Motor neuron (in vitro differentiated cells): ENCODE data around the gene FRMD6. TPM values are rescaled to one million over a fixed set of nuclear protein-coding genes. Genes with fewer than 3 reads are reported as not detected.

Experiments used
- ATAC-seq, 8 experiments: fragments of 200-7000 bp; cut with Tn5 transposase; replicated peaks in 6 of 8; 2 replicates each; pipeline ENCODE4 v1.8.0; 2021; ENCODE audit warnings: mild to moderate bottlenecking in 8 of 8, moderate library complexity in 8 of 8
- H3K27ac ChIP-seq, 2 donors: fragments of 250-450 bp; sonication (Bioruptor Pico); 2 replicates each; pipeline ENCODE4 v1.9.0; 2021; ENCODE audit warnings: antibody characterized with exemption in 2 of 2, mild to moderate bottlenecking in 2 of 2, moderate library complexity in 1 of 2
- H3K4me1 ChIP-seq, 2 donors: fragments of 250-450 bp; sonication (Bioruptor Pico); replicated peaks in 1 of 2; 2 replicates each; pipeline ENCODE4 v1.6.1; 2021; ENCODE audit warnings: antibody characterized with exemption in 2 of 2, mild to moderate bottlenecking in 2 of 2, moderate library complexity in 1 of 2
- H3K4me3 ChIP-seq, 5 donors: fragments of 250-450 bp; sonication (Bioruptor Pico); 2 replicates each; pipeline ENCODE4 v1.9.0; 2021; ENCODE audit warnings: antibody characterized with exemption in 5 of 5, mild to moderate bottlenecking in 5 of 5, moderate library complexity in 4 of 5
- WGBS, 10 experiments: fragments of 450-650 bp; shearing (Covaris generic); methylation state at CpG; one replicate each; pipeline ENCODE4 v1.0.0; 2022; 5-methylcytosine and 5-hydroxymethylcytosine counted together
- in situ Hi-C, 9 experiments: fragments of 400-800 bp; cut with MboI; loops; one replicate each; pipeline ENCODE4 v1.15.0; 2021; ENCODE audit warnings: low sequenced_read_pairs in 9 of 9, low pct_unique_long_range_greater_than_20kb in 2 of 9; ENCODE audit not compliant: unreplicated experiment in 9 of 9
- total RNA-seq, 8 experiments: library from RNA; unstranded; fragments of 300-600 nt; gene quantifications; 2 replicates each; pipeline versions ENCODE4 v1.2.3 to v1.2.4, GENCODE V29; 2022

The FRMD6 gene
- total RNA-seq, 8 experiments from 2014 or later = 2.8 to 129 (median 19.4) TPM

DNA sequence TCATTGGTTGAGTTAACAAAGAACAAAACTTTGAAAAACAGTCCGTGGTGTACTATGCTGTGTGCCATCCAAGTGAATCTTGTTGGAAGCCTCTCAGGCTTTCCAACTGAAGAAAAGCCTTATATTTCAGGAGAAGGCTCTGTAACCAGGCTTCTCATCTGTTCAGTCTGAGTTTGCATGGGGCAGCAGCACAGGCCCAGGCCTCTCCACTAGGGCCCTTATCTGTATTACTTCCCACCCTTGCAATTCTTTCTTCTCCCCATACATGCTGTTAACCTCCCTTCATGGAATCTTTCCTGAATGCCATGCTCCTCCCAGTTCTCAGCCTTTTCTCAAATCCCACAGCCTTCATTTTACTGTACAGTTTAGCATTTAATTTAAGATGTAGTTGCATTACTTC lies 28.3 kb downstream of the FRMD6 start:
- Histone ChIP-seq H3K4me3 (no peak overlapping the region), H3K4me1 (peaks cover 0 to 3% of the 10 kb centered on the region in 2 donors), H3K27ac (no peak overlapping the region)
- 56 to 100% (median 75%) methylated on average over 1 of the region's 1 CpG; no CpG with 5 or more reads in 3 of the 10 experiments for WGBS, 10 experiments
- ATAC-seq = peak in 2 of 8 experiments; percentile 32 to 50
- in situ Hi-C loops = no loop called here

DNA sequence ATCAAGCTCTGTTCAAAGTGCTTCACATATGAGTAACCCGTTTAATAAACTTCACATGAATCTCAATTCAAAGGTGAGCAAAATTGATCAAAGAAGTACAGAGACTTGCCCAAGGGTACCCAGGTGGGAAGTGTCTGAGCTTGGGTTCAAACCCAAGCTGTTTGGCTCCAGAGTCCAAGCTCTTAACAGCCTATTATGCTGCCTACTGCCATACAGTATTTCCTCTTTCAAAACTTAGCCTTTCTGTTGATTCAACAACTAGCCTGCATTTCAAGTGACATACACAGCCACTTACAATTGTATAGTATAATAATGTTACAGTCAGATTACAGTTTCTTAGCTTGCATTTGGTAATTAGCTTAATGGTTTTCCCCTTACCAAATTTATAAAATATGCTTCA lies 29.7 kb downstream of the FRMD6 start:
- Histone ChIP-seq H3K4me3 (no peak overlapping the region), H3K4me1 (peaks cover 0 to 3% of the 10 kb centered on the region in 2 donors), H3K27ac (no peak overlapping the region)
- in situ Hi-C loops = no loop called here
- 0 to 100% (median 84%) methylated on average over 1 of the region's 1 CpG; no CpG with 5 or more reads in 4 of the 10 experiments for WGBS, 10 experiments
- no peak for ATAC-seq

DNA sequence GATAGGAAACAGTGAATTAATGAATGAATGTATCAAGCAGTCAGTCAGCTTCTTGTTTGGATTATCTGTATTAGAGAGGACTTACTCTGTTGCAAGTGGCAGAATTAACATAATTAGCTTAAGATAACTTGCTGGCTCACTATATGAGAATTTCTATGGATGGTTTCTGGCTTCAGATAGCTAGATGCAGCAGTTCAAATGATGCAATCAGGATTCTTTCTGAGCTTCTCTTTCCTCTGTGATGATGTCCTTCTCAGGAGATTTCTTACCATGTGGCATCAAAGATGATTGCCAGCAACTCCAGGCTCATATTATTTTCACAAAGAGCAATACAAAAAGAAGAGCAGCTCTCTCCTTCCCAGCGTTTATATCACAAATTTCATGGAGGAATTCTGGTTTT lies 30.7 kb downstream of the FRMD6 start:
- no peaks in the 10 kb centered on the region for H3K4me1 ChIP-seq
- H3K4me3 ChIP-seq = no peak overlapping the region
- peak in 1 of 8 experiments; percentile 37 for ATAC-seq
- no peak overlapping the region for H3K27ac ChIP-seq
- 0 to 100% (median 88%) methylated on average over 1 of the region's 1 CpG; no CpG with 5 or more reads in 7 of the 10 experiments for WGBS, 10 experiments
- in situ Hi-C loops = no loop called here

DNA sequence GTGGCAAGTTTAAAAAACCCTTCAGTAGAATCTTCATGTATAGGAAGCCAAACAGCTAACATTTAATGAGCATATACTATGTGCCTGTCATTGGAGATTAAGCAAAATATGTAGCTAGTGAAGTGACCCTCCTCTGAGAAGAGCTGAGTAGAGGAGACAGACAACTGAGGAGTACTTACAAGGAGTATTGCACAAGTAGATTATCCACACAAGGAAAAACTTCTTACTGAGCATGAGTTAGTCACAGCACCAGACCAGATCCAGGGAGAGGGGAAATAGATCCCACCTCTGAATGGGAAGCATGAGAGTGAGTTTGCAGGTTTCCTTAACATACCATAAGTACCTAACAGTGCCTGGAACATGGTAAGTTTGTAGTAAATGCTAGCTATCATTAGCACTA lies 33.0 kb downstream of the FRMD6 start:
- H3K27ac ChIP-seq = no peak overlapping the region
- no peaks in the 10 kb centered on the region for H3K4me1 ChIP-seq
- in situ Hi-C loops = no loop called here
- ATAC-seq = no peak
- no peak overlapping the region for H3K4me3 ChIP-seq

DNA sequence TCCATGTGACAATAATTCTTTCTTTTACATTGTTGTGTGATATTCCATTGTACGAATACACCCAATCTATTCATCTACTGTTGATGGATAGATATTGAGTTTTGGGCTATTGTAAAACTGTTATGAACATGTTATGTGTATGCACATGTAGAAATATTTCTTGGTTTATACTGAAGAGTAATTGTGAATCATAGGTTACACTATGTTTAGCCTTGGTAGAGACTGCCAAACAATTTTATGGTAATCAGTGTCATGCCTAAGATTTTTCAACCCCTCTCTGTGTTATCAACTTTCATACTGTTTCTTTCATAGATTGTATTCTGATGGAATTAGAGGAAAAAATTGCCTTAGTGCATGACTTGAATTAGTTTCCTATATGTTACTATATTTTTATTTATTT lies 39.5 kb downstream of the FRMD6 start:
- in situ Hi-C loops = no loop called here
- H3K4me1 ChIP-seq = no peaks in the 10 kb centered on the region

DNA sequence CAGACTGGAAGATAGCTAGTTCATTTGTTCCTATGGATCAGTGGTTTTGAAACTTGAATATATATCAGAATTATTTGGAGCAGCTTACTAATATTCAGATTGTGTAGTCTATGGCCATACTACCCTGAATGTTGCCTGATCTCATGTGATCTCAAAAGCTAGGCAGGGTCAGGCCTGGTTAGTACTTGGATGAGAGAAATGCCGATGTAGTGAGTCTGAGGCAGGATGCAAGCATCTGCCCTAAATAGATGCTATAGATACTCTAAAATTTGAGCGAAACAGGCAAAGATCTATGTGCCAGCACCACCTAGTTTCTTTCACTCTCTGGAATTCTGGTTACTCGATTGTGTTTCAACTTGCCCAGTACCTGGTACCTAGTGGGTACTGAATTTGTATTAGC lies 40.9 kb downstream of the FRMD6 start:
- H3K27ac ChIP-seq = no peak overlapping the region
- 78 to 100% (median 100%) methylated on average over 1 to 3 of the region's 3 CpGs; no CpG with 5 or more reads in 1 of the 10 experiments for WGBS, 10 experiments
- H3K4me3 ChIP-seq = no peak overlapping the region
- no peaks in the 10 kb centered on the region for H3K4me1 ChIP-seq
- no peak for ATAC-seq
- in situ Hi-C loops = no loop called here

More for the DNA sequence above, 39.5 kb downstream of the FRMD6 start:
- Histone ChIP-seq H3K27ac (no peak overlapping the region), H3K4me3 (no peak overlapping the region)
- no peak for ATAC-seq
- WGBS, 10 experiments = 86 to 100% (median 100%) methylated on average over 1 of the region's 1 CpG; no CpG with 5 or more reads in 3 of the 10 experiments

DNA sequence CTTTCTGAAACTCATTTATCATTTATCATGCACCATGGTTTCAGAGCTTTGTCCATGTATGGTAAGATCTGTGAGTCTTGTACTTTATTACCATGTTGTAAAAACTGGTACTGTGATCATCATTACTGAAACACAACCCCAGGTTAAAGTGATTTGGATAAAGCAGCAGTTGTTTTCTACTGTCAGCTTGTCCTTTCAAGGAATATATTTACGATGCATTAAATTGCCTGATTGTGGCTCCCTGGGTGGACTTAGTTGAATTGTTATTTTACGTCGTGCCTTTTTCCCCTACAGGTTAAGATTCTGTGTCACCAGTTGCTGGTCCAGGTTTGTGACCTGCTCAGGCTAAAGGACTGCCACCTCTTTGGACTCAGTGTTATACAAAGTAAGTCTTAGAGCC lies 46.1 kb downstream of the FRMD6 start:
- 52 to 87% (median 69%) methylated on average over 1 to 3 of the region's 3 CpGs; no CpG with 5 or more reads in 2 of the 10 experiments for WGBS, 10 experiments
- Histone ChIP-seq H3K4me1 (no peaks in the 10 kb centered on the region), H3K4me3 (no peak overlapping the region), H3K27ac (no peak overlapping the region)
- ATAC-seq = peak in 1 of 8 experiments; percentile 37
- in situ Hi-C loops = no loop called here

DNA sequence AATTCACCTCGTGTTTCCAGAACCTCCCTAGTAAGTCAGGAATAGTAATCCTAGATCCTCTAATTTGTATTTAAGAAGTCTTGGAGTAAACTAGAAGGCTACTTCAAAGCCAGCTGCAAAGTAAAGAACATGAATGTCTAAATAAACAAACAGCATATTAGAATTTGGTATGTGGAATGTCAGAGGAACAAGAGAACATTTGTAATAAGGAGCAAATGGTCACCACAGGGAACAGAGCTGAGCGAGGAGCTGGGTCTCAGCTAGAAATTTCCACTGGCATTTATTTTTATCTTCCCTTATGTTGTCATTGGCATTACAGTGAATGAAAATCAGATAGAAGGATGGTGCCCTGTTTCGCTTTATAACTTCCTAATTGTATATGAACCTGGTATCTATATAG lies 50.2 kb downstream of the FRMD6 start:
- no peak overlapping the region for H3K4me3 ChIP-seq

DNA sequence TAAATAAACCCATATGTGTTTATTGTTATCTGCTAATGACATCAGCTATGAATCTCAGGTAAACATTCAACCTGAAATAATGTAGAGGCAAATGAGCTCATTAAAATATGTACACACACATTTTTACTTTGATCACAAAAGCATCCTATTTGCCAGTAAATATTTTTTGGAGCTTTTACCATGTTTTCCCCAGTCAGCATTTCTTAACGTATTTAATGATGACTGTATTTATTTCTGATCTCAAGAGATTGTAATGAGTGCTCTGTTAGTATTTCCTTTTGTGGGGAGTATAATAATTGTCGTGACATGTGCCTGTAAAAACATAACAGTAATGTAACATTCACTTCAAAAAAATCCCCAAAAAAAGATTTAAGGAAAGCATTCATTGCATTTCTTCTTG lies 52.1 kb downstream of the FRMD6 start:
- H3K4me3 ChIP-seq = no peak overlapping the region
- in situ Hi-C loops = no loop called here
- WGBS, 10 experiments = 20 to 100% (median 69%) methylated on average over 1 to 2 of the region's 2 CpGs
- no peak for ATAC-seq
- H3K4me1 ChIP-seq = peaks cover 0 to 2% of the 10 kb centered on the region in 2 donors
- H3K27ac ChIP-seq = no peak overlapping the region

More for the DNA sequence above, 50.2 kb downstream of the FRMD6 start:
- H3K27ac ChIP-seq = no peak overlapping the region
- ATAC-seq = no peak
- H3K4me1 ChIP-seq = peaks cover 0 to 2% of the 10 kb centered on the region in 2 donors
- WGBS, 10 experiments = 50 to 100% (median 80%) methylated on average over 1 to 3 of the region's 3 CpGs
- in situ Hi-C loops = no loop called here

DNA sequence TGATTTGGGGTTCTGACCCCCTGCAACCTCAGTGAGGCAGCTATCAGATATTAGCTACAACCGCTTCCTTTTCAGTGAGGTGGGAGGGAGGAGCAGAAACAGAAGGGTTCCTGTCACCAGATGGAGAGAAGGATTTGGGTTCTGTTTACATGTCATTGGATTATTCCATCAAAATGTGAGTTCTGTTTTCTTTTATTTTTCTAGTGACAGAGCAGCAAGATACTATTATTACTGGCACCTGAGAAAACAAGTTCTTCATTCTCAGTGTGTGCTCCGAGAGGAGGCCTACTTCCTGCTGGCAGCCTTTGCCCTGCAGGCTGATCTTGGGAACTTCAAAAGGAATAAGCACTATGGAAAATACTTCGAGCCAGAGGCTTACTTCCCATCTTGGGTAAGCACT lies 52.8 kb downstream of the FRMD6 start:
- H3K4me3 ChIP-seq = no peak overlapping the region
- H3K4me1 ChIP-seq = peaks cover 0 to 2% of the 10 kb centered on the region in 2 donors
- in situ Hi-C loops = no loop called here
- no peak overlapping the region for H3K27ac ChIP-seq
- peak in 1 of 8 experiments; percentile 49 for ATAC-seq
- 33 to 100% (median 63%) methylated on average over 1 to 3 of the region's 3 CpGs; no CpG with 5 or more reads in 2 of the 10 experiments for WGBS, 10 experiments

DNA sequence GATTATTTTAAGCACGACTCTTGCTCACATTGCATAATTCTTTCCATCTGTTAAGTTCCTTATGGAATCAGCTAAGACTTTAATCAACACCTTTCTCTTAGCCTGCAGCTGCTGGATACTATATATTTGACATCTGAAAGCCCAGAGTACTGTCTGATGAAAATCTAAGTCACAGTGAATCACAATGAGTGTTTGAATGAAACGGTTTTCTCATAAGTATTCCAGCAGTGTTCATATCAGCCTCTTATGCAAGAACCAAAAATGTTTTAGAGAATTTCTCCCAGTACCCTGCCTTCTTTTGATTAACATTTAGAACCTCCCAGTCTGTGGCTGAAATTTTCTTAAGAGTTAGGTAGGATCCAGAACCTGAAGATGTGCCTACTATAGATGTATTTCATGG lies 55.6 kb downstream of the FRMD6 start:
- Histone ChIP-seq H3K4me1 (peaks cover 0 to 2% of the 10 kb centered on the region in 2 donors), H3K4me3 (no peak overlapping the region), H3K27ac (no peak overlapping the region)
- WGBS, 10 experiments = 10 to 100% (median 80%) methylated on average over 1 to 2 of the region's 2 CpGs
- ATAC-seq = peak in 2 of 8 experiments; percentile 29 to 66
- in situ Hi-C loops = no loop called here

DNA sequence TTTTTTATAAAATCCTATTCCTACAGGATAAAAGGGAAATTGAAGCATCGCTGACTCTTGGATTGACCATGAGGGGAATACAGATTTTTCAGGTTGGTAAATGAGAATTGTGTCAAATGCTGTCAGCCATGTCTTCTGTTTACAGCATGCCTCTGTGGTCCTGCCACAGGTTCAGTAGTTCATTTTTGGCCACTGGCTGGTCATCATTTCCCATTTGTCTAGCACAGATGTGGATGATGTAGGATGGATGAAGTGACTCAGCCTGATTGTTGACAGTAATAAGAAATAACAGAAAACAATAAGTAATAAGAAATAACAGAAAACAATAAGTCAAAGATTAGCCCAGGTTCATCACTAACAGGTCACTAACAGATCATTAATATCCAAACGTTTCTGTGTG lies 59.8 kb downstream of the FRMD6 start:
- in situ Hi-C loops = no loop called here
- ATAC-seq = no peak
- WGBS, 10 experiments = 55 to 100% (median 89%) methylated on average over 1 to 2 of the region's 2 CpGs; no CpG with 5 or more reads in 1 of the 10 experiments

DNA sequence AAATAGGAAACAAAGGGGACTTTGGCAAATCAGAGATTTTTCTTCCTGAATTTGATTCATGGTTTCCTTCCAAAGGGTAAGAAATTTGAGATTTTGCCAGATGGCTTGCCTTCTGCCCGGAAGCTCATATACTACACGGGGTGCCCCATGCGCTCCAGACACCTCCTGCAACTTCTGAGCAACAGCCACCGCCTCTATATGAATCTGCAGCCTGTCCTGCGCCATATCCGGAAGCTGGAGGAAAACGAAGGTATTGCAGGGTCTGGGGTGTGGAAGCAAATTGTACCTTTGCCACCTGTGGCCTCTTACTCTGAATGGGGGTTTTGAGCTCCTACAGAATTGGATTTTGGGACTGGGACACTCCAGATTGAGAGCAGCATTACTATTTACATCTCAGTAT lies 63.5 kb downstream of the FRMD6 start:
- in situ Hi-C loops = no loop called here
- no peak for ATAC-seq
- Histone ChIP-seq H3K27ac (no peak overlapping the region), H3K4me3 (no peak overlapping the region), H3K4me1 (peaks cover 6 to 11% of the 10 kb centered on the region in 2 donors)
- 52 to 100% (median 84%) methylated on average over 1 to 7 of the region's 7 CpGs; no CpG with 5 or more reads in 1 of the 10 experiments for WGBS, 10 experiments

More for the DNA sequence above, 59.8 kb downstream of the FRMD6 start:
- no peak overlapping the region for H3K27ac ChIP-seq
- no peak overlapping the region for H3K4me3 ChIP-seq
- peaks cover 1 to 12% of the 10 kb centered on the region in 2 donors for H3K4me1 ChIP-seq

DNA sequence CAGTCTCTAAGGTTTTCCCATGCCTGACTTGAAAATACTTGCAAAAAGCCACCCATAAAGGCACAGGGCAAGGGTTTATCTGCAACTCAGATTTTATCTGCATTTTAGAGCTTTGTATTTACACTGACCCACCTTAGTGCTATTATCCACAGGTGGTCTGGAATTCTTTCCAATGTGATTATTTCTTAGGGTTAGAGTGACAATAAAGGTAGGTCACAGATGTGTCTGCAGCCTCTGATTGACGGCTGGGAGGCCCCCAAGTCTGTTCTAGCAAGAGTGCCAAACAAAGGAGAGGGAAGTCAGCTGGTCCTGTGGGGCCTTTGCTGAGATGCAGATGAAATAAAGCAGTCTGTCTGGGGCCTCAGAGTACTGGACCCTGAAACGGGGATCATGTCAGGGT lies 64.0 kb downstream of the FRMD6 start:
- H3K4me1 ChIP-seq = peaks cover 6 to 11% of the 10 kb centered on the region in 2 donors
- WGBS, 10 experiments = 0 to 100% (median 33%) methylated on average over 1 to 2 of the region's 2 CpGs; no CpG with 5 or more reads in 2 of the 10 experiments
- H3K27ac ChIP-seq = no peak overlapping the region
- H3K4me3 ChIP-seq = no peak overlapping the region
- in situ Hi-C loops = no loop called here
- ATAC-seq = peak in 3 of 8 experiments; percentile 45 to 49 (median 49)
